Mesothelial cell of epicardium (in vitro differentiated cells): ENCODE data around the gene AOPEP. TPM values are rescaled to one million over a fixed set of nuclear protein-coding genes. Genes with fewer than 3 reads are reported as not detected.

ENCODE experiments used
- DNase-seq, 2 experiments: peaks; one replicate each; pipeline ENCODE4 v3.0.0; 2021; ENCODE audit warnings: low spot score in 2 of 2; ENCODE audit not compliant: unreplicated experiment in 2 of 2
- H3K27ac Mint-ChIP-seq: 2 replicates; pipeline ENCODE4 v1.8.0; 2021; ENCODE audit warnings: mixed read lengths
- H3K27me3 Mint-ChIP-seq: 2 replicates; pipeline ENCODE4 v1.8.0; 2021; ENCODE audit warnings: low read depth, mixed read lengths
- H3K36me3 Mint-ChIP-seq: 2 replicates; pipeline ENCODE4 v1.8.0; 2021; ENCODE audit warnings: mixed read lengths
- H3K4me1 Mint-ChIP-seq: 2 replicates; pipeline ENCODE4 v1.8.0; 2021; ENCODE audit warnings: mixed read lengths
- H3K4me3 Mint-ChIP-seq: 2 replicates; pipeline ENCODE4 v1.8.0; 2021; ENCODE audit warnings: mild to moderate bottlenecking, moderate library complexity, mixed read lengths
- H3K9me3 Mint-ChIP-seq: 2 replicates; pipeline ENCODE4 v1.8.0; 2021; ENCODE audit warnings: mixed read lengths
- CTCF ChIP-seq: fragments of 200-600 bp; sonication (generic); IDR thresholded peaks from one replicate; pipeline ENCODE4 v1.5.0; 2021; ENCODE audit warnings: antibody characterized with exemption; ENCODE audit not compliant: unreplicated experiment
- total RNA-seq: library from RNA; stranded (reverse); gene quantifications from 3 replicates; pipeline ENCODE4 v1.2.1, GENCODE V29; 2021

Gene AOPEP
- total RNA-seq, 1 donor from 2014 or later, result 63.0 TPM

- peaks cover 7% of the 10 kb centered on the region for H3K36me3 Mint-ChIP-seq
- no peak overlapping the region for H3K4me3 Mint-ChIP-seq
- H3K27me3 Mint-ChIP-seq, result no peaks in the 10 kb centered on the region
- H3K4me1 Mint-ChIP-seq, result peaks cover 49% of the 10 kb centered on the region
- DNase-seq, result no peak
- no peaks in the 10 kb centered on the region for H3K9me3 Mint-ChIP-seq
- peak overlapping the region; percentile 90 for H3K27ac Mint-ChIP-seq
- no peak for TF ChIP-seq CTCF
These were observed 97.2 kb downstream of the AOPEP start for GRCh38 chr9:94823710-94824109.

GRCh38 chr9:94824411-94824810 is 97.9 kb downstream of the AOPEP start:
- Mint-ChIP-seq H3K27me3 (no peaks in the 10 kb centered on the region), H3K4me1 (peaks cover 43% of the 10 kb centered on the region), H3K4me3 (no peak overlapping the region), H3K27ac (peak overlapping the region; percentile 90), H3K9me3 (no peaks in the 10 kb centered on the region), H3K36me3 (peaks cover 7% of the 10 kb centered on the region)
- TF ChIP-seq CTCF, result no peak
- DNase-seq, result no peak

- TF ChIP-seq CTCF, result no peak
- H3K27ac Mint-ChIP-seq, result peak overlapping the region; percentile 90
- DNase-seq, result no peak
- peaks cover 8% of the 10 kb centered on the region for H3K36me3 Mint-ChIP-seq
- peaks cover 41% of the 10 kb centered on the region for H3K4me1 Mint-ChIP-seq
- no peaks in the 10 kb centered on the region for H3K9me3 Mint-ChIP-seq
- no peak overlapping the region for H3K4me3 Mint-ChIP-seq
- H3K27me3 Mint-ChIP-seq, result no peaks in the 10 kb centered on the region
These were observed 98.6 kb downstream of the AOPEP start for GRCh38 chr9:94824913-94825610.

- Mint-ChIP-seq H3K4me3 (no peak overlapping the region), H3K36me3 (peaks cover 12% of the 10 kb centered on the region), H3K27me3 (no peaks in the 10 kb centered on the region), H3K4me1 (peaks cover 38% of the 10 kb centered on the region), H3K27ac (peak overlapping the region; percentile 90), H3K9me3 (peaks cover 2% of the 10 kb centered on the region)
- no peak for TF ChIP-seq CTCF
- no peak for DNase-seq
These were observed 99.1 kb downstream of the AOPEP start for GRCh38 chr9:94825611-94825958.

- no peak for DNase-seq
- peaks cover 38% of the 10 kb centered on the region for H3K4me1 Mint-ChIP-seq
- H3K27ac Mint-ChIP-seq, result no peak overlapping the region
- no peaks in the 10 kb centered on the region for H3K27me3 Mint-ChIP-seq
- H3K9me3 Mint-ChIP-seq, result peaks cover 6% of the 10 kb centered on the region
- TF ChIP-seq CTCF, result no peak
- no peak overlapping the region for H3K4me3 Mint-ChIP-seq
- H3K36me3 Mint-ChIP-seq, result peaks cover 16% of the 10 kb centered on the region
These were observed 99.5 kb downstream of the AOPEP start for GRCh38 chr9:94826044-94826443.
